Measurements from ENCODE around the gene ZNF521.

The ZNF521 gene

DNA sequence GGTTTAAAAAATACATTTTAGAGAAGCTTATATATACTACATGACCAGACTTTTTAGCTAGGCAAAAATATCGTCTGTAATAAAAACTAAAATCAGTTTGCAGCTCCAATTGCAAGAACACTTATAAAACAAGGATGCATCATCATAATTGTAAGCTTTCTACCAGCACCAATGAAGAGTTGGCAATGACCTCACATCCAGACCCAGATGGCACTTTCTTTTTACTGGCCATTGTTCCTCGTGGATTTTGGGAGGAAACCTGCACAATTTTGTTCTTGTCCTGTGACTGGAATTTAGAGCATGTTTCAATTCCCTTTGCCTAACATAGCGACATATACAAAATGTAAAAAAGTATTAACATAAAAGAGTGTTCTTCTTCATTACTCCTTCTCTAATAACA, 174.3 kb downstream of the ZNF521 start:
- TF ChIP-seq, protein P1, sequence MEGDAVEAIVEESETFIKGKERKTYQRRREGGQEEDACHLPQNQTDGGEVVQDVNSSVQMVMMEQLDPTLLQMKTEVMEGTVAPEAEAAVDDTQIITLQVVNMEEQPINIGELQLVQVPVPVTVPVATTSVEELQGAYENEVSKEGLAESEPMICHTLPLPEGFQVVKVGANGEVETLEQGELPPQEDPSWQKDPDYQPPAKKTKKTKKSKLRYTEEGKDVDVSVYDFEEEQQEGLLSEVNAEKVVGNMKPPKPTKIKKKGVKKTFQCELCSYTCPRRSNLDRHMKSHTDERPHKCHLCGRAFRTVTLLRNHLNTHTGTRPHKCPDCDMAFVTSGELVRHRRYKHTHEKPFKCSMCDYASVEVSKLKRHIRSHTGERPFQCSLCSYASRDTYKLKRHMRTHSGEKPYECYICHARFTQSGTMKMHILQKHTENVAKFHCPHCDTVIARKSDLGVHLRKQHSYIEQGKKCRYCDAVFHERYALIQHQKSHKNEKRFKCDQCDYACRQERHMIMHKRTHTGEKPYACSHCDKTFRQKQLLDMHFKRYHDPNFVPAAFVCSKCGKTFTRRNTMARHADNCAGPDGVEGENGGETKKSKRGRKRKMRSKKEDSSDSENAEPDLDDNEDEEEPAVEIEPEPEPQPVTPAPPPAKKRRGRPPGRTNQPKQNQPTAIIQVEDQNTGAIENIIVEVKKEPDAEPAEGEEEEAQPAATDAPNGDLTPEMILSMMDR (IDR thresholded peaks at IDR 0.05; ENCODE audit: low read depth, low read length): no peak
- no peak for DNase-seq (ENCODE audit: extremely low read depth, low read depth)

DNA sequence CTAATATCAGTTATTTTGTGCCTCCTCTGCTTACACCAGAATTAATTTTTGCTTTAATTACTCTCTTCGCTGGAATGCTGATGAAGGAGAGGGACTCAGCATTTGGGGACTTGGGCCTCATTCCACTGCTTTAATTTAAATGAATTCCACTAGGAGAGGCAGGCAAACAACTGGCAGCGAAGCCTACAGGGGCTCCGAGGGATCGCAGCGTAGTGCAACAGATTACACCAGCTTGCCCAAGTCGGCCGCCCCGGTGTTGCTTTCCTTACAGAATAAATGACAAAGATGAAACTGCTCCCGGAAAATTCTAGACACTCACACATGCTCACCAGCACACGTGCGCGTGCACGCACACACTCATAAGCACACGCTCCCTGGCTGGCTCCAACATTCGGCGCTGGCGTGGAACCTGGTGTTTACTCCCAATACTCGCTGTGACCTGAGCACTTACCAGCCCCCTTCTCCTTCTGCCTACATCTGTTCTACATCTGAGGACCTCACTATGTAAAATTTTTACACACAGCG, 175.4 kb downstream of the ZNF521 start:
- TF ChIP-seq, protein P1 (IDR thresholded peaks at IDR 0.05; ENCODE audit: low read depth, low read length): no peak
- no peak for DNase-seq (ENCODE audit: extremely low read depth, low read depth)

DNA sequence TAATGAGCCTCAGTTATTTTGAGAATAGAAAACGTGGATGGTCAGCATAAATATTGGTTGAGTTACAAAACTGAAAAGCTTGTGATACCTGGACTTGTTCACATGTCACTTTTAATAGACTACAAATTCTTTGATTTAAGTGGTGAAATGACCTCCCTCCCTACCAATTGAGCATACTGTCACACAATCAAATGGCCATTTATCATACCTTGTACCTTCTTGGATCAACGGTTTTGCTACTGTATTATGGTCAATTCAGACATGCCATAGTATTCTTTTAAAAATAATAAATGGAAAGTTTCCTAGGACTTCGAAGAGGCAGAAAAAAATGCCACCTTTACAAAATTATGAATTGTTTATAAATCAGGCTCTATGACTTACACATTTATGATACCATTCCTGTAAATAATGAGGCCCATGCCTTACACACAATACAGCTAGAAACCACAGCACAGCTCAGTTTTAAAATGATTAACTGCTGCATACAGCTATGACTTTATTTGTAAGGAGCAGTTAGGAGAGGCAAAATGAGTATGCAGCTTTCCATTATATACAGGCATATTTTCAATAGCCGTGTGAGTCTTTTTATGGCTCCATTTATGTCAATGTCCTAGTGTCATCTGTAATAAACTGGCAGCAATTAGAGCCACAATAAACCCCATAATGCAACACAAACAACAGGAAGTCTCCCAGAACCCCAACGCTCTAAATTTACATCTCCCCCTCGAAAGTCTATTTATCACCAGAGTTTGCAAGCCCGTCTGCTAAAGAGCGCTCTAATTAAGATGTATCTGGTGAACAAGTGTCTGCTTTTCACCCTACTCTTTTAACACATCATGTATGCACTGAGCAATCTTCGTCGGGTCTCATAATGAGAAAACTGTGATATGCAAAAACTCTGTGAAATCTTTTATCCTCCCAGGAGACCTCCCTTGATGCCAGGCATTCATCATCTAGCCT, 176.1 kb downstream of the ZNF521 start:
- TF ChIP-seq, protein P1 (IDR thresholded peaks at IDR 0.05; ENCODE audit: low read depth, low read length): no peak
- no peak for DNase-seq (ENCODE audit: extremely low read depth, low read depth)

DNA sequence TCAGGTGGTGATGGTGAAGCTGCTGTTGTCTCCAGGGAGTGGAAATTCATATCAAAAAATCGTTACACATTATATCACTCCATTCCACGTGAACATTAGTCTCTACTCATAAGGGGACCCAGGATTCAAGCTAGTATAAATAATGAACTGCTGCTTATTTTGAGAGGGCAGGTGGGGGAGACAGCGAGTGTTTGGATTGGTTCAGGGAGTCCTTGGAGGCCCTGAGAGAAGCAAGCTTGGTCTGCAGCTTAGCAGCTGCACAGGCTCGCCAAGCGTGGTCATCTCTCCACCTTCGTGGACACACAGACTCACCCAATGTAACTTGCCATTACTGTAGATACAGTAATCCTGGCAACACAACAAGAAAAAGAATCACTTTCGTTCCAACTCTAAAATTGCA, 177.6 kb downstream of the ZNF521 start:
- no peak for DNase-seq (ENCODE audit: extremely low read depth, low read depth)
- TF ChIP-seq, protein P1 (IDR thresholded peaks at IDR 0.05; ENCODE audit: low read depth, low read length): no peak

- TF ChIP-seq, protein P1 (IDR thresholded peaks at IDR 0.05; ENCODE audit: low read depth, low read length): no peak
- no peak for DNase-seq (ENCODE audit: extremely low read depth, low read depth)
Observed at GRCh38 chr18:25171334-25171733, 180.6 kb downstream of the ZNF521 start.

DNA sequence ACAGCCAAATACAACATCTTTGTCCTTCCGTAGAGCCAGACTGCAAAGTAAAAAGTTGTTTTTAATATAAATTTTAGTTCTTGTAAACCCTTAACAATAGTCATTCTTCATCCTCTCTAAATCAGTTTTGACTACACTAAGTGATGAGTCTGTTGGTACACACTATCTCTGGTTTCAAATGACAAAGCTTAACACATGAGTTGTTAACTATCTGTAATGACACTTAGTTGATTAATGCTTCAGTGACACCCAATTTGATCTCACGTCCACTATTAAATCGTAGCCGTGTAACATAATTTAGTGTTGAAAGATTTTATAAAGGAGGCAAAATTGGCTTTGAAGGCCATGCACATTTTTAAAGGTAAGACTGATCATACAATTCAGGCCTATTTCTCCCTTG, 181.6 kb downstream of the ZNF521 start:
- TF ChIP-seq, protein P1 (IDR thresholded peaks at IDR 0.05; ENCODE audit: low read depth, low read length): no peak
- no peak for DNase-seq (ENCODE audit: extremely low read depth, low read depth)

DNA sequence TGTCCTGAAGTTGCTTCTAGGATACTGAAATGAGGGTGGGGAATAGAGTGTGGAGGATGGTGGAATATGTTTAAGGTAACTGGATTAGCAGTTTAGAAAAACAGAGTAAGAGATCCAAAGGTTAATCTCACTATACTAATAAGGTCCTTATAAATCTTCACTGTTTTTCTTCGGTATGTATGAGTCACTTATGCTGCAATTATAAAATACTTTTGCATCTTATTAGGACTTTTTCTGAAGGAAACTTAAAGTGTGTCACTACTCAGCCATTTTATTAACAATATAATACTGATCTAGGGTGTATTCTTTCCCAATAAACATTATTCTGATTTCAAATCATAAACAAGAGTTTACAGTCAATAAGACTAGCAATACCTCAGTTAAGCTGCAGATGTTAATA, 182.3 kb downstream of the ZNF521 start:
- TF ChIP-seq, protein P1 (IDR thresholded peaks at IDR 0.05; ENCODE audit: low read depth, low read length): no peak
- no peak for DNase-seq (ENCODE audit: extremely low read depth, low read depth)

Data from AG09319 (cell line).